Measurements from ENCODE around the gene MC1R. TPM values are rescaled to one million over a fixed set of nuclear protein-coding genes. Genes with fewer than 3 reads are reported as not detected.

Gene MC1R
- total RNA-seq, 1 donor from 2014 or later: 1.2 TPM

DNA sequence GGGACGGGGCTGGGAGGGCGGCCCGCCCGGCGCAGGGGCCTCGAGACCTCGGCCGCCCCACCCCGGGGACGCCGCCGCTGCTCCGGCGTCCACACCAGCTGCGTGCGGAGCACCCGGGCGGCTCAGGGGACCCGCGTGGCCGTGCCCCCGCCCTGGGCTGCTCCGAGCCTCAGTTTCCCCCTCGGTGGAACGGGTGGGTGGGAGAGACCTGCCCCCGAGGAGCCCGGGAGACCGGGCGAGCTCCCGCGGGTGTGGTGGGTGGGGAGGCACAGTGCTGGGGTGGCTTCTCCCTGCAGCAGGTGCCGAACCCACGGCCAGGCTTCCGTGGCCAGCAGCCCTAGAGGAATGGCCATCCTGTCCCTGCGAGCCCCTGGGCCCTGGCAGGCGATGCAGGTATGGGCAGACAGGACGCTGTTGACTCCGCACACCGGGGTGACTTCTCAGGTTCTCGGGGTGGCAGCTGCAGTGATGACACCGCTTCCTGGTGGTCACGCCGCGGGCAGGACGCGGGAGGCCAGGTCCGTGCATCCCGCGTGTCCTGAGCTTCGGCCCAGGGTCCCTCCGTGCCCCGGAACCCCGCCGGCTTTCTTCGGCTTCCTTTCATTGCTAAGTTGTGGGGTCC lies 30.6 kb downstream of the MC1R start:
- intact Hi-C loops (cut with micrococcal nuclease): no loop called here
- Histone ChIP-seq H3K9me3 (replicated peaks) (no peaks in the 10 kb centered on the region), H3K36me3 (no peaks in the 10 kb centered on the region), H3K27ac (replicated peaks) (peak overlapping the region; percentile 23), H3K4me3 (peak overlapping the region; percentile 81), H3K4me1 (peaks cover 21% of the 10 kb centered on the region), H3K27me3 (ENCODE audit: low read depth) (peaks cover 14% of the 10 kb centered on the region)
- TF ChIP-seq, protein P1, sequence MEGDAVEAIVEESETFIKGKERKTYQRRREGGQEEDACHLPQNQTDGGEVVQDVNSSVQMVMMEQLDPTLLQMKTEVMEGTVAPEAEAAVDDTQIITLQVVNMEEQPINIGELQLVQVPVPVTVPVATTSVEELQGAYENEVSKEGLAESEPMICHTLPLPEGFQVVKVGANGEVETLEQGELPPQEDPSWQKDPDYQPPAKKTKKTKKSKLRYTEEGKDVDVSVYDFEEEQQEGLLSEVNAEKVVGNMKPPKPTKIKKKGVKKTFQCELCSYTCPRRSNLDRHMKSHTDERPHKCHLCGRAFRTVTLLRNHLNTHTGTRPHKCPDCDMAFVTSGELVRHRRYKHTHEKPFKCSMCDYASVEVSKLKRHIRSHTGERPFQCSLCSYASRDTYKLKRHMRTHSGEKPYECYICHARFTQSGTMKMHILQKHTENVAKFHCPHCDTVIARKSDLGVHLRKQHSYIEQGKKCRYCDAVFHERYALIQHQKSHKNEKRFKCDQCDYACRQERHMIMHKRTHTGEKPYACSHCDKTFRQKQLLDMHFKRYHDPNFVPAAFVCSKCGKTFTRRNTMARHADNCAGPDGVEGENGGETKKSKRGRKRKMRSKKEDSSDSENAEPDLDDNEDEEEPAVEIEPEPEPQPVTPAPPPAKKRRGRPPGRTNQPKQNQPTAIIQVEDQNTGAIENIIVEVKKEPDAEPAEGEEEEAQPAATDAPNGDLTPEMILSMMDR (IDR thresholded peaks at IDR 0.05; ENCODE audit: borderline replicate concordance): no peak
- DNase-seq: no peak

DNA sequence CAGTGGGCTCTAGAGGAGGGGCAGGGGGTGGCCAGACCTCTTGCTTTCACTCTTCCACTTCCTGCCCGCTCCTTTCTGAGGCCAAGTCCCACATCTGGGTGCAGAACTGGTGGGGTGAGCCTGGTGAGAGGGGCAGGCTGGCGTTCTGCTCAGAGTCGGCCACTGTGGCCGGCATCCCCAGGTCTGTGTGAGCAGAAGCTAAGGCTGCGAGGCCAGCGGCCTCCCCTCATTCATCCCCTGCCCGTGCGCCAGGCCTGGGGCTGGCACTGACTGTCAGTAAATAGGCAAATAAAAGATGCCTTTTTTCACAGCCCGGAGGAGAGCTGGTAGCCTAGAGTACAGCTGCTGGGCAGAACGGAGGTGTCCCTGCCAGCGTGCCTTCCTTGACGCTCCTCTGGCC lies 31.1 kb downstream of the MC1R start:
- H3K27me3 ChIP-seq (ENCODE audit: low read depth): peaks cover 9% of the 10 kb centered on the region
- TF ChIP-seq, protein P1 (IDR thresholded peaks at IDR 0.05; ENCODE audit: borderline replicate concordance): no peak
- intact Hi-C loops (cut with micrococcal nuclease): no loop called here
- H3K27ac ChIP-seq (replicated peaks): no peak overlapping the region
- H3K9me3 ChIP-seq (replicated peaks): no peaks in the 10 kb centered on the region
- H3K36me3 ChIP-seq: no peaks in the 10 kb centered on the region
- peak overlapping the region; percentile 81 for H3K4me3 ChIP-seq
- DNase-seq: no peak
- H3K4me1 ChIP-seq: peaks cover 21% of the 10 kb centered on the region

DNA sequence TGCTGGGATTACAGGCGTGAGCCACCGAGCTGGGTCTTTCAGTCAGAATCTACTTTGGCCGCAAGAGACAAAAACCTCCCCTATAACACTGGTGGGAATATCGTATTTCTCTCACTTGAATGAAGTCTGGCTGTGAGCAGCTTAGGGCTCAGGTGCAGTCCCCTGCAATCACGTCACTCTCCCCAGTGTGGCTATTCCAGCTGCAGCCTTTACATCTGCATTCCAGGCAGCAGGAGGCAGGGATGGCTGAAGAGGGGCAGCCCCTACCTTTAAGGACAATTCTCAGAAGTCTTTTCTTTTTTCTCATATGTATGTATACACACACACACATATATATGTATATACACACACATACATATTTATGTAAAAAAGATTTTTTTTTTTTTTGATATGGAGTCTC lies 32.8 kb downstream of the MC1R start:
- intact Hi-C loops (cut with micrococcal nuclease): no loop called here
- Histone ChIP-seq H3K36me3 (peaks cover 13% of the 10 kb centered on the region), H3K4me1 (peaks cover 21% of the 10 kb centered on the region), H3K27me3 (ENCODE audit: low read depth) (no peaks in the 10 kb centered on the region), H3K27ac (replicated peaks) (no peak overlapping the region), H3K4me3 (no peak overlapping the region), H3K9me3 (replicated peaks) (no peaks in the 10 kb centered on the region)
- TF ChIP-seq, protein P1 (IDR thresholded peaks at IDR 0.05; ENCODE audit: borderline replicate concordance): no peak
- no peak for DNase-seq

DNA sequence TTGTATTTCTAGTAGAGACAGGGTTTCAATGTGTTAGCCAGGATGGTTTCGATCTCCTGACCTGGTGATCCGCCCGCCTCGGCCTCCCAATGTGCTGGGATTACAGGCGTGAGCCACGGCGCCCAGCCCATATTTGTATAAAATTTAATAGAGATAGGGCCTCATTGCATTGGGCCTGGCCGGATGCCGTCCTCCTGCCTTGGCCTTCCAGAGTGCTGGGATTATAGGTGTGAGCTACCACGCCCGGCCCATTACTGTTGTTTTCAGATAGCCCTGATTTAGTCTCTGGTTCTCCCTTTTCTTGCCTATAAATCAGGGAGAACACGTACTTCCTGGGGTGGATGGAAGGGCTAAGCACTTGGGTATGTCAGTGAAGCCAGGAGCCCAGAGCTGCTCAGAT lies 33.4 kb downstream of the MC1R start:
- intact Hi-C loops (cut with micrococcal nuclease): no loop called here
- Histone ChIP-seq H3K4me1 (peaks cover 21% of the 10 kb centered on the region), H3K36me3 (peaks cover 18% of the 10 kb centered on the region), H3K4me3 (no peak overlapping the region), H3K9me3 (replicated peaks) (no peaks in the 10 kb centered on the region), H3K27ac (replicated peaks) (no peak overlapping the region), H3K27me3 (ENCODE audit: low read depth) (no peaks in the 10 kb centered on the region)
- no peak for DNase-seq
- TF ChIP-seq, protein P1 (IDR thresholded peaks at IDR 0.05; ENCODE audit: borderline replicate concordance): no peak

DNA sequence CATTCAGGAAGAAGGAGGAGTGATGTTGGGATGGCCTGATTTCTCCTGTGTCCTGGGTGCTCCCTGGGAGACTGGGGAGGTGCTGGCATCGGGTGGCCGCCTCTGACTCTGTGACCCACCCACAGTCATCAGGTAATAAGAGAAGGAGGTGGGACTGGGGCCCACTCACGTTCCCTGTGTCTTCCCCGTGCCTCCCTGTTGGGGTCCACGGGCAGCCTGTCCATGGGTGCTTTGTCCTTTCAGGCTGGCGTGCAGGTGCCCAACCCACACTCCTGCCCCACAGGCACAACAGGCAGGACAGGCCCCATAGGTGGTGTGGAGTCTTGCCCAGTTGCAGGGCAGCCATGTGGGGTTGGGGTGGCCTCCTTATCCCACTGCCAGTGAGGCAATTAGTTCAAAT lies 33.9 kb downstream of the MC1R start:
- H3K36me3 ChIP-seq: peaks cover 23% of the 10 kb centered on the region
- no peak overlapping the region for H3K27ac ChIP-seq (replicated peaks)
- H3K27me3 ChIP-seq (ENCODE audit: low read depth): no peaks in the 10 kb centered on the region
- H3K9me3 ChIP-seq (replicated peaks): no peaks in the 10 kb centered on the region
- no peak for DNase-seq
- H3K4me1 ChIP-seq: peaks cover 19% of the 10 kb centered on the region
- TF ChIP-seq, protein P1 (IDR thresholded peaks at IDR 0.05; ENCODE audit: borderline replicate concordance): no peak
- H3K4me3 ChIP-seq: no peak overlapping the region
- intact Hi-C loops (cut with micrococcal nuclease): no loop called here
